Activated gamma-delta T cell treated with Interleukin-2 at 50 U/mL for 16 hours (primary cell): ENCODE results near the gene PLXNA2.

Experiments used
- DNase-seq: peaks from one replicate; pipeline ENCODE4 v3.0.0-alpha.2; 2020

Gene PLXNA2

DNA sequence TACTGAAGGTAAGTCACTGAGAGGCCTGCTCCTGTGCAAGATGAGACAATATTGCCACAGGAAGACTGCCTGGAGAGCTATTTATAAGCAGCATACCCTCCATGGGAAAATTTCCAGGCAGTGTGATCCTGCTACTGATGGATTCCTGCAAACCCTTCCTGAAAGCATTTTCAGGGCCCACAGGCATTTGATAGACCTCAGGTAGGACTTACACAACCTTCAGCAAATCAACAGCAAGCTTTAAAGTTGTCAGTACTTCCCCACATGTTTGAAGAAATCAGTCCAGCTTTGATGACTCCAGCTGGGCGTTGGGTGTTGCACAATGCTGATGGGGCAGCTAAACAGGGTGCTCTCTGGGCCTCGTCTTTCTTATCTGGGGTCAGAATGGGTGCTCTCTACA is 108.8 kb downstream of the PLXNA2 start:
- DNase-seq: no peak

DNA sequence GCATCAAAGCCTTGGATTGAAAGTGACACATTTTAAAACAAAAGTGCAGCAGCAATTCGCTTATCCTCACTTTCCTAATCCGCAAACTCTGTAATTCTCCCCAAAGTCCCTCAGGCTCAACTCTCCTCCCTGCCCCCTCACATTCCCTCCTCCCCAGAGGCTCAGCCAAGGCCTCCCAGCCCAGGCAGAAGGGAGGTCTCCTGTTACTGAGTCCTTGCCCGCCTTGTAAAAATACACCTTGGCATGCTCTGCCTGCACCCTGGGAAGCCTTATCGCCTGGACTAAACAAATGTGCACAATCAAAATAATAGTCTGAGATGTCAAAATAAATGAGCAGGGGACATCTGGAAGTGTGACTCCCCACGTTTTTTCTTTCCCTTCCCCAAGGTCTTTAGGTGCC is 109.7 kb downstream of the PLXNA2 start:
- DNase-seq: no peak

DNA sequence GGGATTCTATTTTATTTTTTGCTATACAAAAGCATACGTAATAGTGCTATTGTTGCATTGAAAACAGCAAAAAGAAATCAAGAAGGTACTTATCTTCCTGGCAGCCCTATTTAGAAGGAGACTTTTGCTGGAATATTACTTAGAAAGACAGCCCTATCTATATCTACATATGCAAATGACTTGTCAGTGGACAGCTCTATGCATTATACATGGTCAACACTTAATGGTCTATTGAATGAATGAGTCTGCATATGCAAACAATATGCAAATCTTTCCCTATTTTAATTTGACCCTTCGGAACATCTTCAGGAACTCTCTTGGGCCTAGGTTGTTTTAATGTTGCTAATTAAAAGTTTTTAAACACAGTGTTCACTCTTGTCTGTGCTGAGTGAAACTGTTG is 110.8 kb downstream of the PLXNA2 start:
- no peak for DNase-seq

DNA sequence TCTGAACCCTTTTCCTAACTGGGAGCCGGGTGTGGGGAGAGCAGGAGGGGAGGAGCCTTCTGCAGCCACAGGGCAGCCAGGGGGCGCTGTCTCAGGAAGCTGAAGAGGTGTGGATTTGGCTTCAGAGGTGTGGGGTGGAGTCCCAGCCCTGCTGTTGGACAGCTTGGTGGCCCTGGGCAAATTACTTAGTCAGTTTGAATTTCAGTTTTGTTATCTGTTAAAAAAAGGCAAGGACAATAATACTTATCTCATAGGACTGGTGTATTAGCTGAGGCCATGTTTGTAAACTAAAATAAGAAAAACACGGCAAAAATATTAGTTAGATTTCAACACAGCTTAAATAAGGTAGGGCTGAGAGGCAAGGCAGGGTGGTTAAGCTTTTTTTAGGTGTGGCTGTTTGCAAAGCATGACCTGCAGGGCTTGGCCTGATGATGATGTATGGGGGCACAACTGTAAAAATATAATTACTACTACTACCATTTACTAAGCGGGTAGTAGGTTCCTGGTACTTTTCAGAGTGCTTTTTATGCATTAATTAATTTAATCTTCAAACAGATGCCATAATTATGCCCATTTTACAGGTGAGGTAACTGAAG is 111.8 kb downstream of the PLXNA2 start:
- DNase-seq: peak; percentile 44

DNA sequence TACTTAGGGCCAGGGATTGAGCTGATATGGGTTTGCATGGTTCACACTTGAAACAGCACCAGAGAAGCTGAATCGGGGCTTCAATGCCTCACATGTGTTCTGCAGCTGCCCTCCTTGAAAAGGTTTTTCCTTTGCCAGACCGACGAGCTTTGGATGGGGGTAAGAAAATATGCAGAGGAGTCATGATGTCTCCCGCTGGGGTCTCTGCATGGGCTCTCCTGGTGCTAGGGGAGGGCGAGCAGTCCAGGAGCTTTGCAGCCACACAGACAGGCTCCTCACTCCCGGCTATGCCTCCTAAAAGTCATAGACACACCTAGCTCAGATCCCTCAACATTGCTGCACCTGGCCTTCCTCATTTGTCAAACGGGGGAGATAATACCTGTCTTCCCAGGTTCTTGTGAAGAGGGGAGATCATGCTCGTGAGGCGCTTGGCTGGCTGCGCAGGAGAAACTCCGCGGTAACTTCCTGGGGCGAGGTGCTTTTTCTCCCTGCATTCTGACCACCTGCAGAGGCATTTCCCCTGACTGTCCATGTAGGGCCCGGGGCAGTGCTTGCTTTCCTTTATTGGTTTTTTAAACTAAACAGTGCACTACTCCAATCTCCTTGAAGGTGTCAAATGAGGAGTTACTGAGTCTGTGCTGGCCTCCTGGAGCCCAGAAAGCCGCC is 112.4 kb downstream of the PLXNA2 start:
- no peak for DNase-seq

DNA sequence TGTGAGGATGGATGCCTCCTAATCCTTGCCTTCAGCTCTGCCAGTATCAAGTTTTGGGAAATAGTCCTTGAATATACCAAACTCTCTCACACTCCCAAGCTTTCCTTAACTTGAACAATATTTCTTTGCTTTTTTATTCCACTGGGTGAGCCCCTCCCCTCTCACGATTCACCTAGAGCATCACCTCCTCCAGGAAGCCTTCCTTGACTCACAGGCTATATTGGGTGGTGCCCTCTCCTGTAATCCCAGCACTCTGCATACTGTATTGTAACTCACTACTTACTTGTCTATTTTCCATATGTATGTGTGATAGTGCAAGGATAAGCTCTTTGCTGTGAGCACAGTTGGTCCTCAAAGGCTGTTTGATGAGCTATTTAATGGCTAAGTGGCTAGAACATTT is 114.7 kb downstream of the PLXNA2 start:
- DNase-seq: no peak

DNA sequence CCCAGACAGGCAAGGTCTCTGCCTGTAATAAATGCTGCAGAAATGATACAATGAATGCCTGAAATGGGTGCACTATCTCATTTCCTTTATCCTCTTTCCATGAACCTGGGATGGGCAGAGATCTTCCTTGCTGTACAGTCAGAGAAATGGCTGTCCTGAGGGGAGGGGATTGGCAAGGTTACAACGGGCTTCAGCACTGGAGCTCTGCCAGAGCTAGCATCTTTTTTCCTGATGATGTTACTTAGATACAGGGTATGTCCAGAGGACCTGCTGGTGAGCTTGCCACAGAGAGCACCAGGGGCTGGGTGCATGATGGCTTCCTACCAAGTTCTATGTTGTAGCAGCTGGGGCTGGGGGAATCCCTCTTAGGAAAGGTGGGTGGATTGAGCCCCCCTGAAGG is 115.1 kb downstream of the PLXNA2 start:
- no peak for DNase-seq

DNA sequence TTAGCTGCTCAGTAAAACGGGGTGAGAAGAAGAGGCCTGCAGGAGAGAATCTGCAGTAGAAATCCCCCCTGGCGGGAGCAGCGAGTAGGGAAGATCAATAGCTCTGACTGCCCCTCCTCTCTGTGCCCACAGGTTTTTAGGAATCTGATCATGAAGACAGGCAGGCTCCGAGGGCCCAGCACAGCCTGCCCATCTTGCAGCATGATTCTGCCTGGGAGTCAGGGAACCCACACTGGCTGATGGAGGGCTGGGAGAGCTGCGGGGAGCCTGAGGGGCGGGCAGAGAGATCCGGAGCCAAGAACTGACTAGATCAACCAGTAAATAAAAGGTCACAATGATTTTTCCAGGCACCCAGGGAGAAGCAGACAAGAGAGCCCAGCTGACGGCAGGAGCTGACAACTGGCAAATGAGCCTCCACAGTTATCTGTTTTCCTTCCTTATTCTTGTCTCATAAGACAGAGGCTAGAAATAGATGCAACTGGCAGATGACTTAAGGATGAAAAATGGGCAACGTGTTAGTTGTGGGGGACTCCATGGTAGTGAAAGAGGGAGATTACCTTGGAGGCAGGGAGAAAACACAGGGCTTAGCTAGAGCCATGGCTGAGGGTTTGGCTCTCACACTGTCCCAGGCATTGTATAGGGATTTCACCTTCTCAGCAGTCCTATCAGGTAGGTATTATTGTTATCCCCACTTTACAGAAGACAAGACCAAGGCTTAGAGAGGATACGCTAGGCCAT is 116.2 kb downstream of the PLXNA2 start:
- DNase-seq: no peak

DNA sequence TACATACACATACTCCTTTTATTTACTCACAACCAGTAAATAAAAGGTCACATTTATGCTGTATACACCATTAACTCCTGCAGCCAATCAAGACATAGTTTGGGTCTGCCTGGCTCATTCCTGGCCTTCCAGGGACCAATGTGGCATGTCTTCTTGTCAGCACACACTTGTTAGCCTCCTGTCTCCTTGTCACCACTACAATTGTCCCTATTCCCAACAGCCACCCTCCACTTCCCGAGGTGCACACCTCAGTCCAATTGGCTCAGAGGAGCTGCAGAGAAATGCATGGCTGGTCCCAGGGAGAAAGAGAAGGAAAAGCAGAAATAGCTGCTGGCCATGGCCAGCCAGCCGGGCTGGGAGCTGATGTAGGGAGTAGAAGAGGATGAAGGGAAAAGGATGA is 116.9 kb downstream of the PLXNA2 start:
- DNase-seq: no peak

DNA sequence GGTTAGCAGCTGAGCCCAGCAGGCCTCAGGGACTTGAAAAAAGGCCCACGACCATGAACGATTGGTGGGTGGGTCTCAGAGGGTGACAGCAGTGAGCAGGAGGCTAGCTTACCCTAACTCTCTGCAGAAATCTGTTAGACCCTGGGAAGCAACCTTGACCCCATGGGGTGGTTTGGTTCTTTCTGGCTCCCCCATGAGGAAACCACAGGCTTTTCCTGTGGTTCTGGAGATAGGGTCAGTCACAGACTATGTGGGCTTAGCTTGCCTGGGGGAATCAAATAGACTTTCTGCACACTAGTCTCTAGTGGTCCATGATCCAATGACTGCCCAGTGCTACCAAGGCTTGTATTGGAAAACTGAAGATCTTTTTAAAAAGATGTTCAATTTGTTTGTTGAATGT is 118.1 kb downstream of the PLXNA2 start:
- no peak for DNase-seq

DNA sequence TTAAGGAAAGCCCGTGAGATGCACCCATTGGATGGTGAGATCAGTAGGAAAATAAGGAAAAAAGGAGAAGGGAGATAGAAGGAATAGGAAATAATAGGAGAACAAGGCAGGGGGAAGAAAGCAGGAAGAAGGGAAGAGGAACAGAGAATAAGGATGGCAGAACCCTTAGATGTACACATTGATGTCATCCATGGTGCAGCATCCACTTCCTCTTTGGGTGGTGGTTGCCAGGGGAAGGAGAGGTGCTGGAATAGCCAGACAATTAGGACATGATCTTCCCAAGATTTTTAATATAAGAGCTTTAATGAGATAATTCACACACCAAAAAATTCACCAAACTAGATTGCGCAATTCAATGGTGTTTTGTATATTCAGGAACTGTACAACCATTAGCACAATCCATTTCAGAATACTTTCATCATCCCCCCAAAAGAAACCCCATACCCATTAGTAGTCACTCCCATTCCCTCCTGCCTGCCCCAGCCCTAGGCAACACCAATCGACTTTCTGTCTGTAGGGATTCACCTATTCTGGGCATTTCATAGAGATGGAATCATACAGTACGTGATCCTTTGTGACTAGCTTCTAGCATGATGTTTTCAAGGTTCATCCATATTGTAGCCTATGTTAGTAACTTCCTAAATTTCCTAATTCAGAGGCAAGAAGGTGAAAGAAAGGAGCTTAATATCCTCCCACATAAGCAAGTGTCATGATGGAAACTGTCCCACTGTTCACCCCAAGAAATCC is 121.4 kb downstream of the PLXNA2 start:
- DNase-seq: no peak

DNA sequence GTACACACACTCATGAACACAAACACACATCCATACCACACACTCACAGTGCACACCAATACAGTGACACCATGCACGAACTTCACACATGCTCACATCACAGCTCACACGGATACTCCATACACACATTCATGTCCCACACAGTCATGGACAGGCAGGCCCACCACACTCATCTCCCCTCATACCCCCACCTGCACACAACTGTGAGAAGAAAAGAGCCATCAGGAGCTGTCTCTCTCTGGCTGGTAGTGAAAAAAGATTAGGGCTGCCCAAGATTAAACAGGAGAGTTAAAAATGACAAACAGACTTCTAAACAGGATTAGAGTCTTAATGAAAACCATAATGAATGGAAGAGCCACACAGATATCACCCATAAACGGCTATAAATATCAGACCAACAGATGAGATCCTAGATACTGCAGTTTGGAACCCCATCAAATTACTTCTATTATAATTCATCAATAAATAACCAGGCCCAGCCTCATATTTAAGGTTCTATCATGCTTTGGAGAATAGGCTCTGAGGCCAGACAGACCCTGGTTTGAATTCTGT is 122.3 kb downstream of the PLXNA2 start:
- no peak for DNase-seq

DNA sequence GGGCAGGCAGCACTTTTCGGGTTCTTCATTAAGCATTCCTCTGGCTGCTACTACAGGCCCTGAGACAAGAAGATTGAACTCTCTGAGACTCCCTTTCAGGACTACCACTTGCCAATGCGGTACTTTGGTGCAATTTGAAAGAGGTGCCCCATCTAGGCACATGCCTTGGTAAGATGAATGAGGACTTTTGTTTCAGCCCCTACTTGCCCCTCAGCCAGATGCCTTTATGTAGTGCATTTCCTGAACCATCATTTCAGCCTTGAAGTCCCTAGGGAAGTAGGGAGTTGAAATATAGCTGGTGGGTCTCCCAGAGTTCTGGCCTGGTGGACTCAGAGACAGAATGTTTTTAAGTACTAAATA is 123.8 kb downstream of the PLXNA2 start:
- no peak for DNase-seq

DNA sequence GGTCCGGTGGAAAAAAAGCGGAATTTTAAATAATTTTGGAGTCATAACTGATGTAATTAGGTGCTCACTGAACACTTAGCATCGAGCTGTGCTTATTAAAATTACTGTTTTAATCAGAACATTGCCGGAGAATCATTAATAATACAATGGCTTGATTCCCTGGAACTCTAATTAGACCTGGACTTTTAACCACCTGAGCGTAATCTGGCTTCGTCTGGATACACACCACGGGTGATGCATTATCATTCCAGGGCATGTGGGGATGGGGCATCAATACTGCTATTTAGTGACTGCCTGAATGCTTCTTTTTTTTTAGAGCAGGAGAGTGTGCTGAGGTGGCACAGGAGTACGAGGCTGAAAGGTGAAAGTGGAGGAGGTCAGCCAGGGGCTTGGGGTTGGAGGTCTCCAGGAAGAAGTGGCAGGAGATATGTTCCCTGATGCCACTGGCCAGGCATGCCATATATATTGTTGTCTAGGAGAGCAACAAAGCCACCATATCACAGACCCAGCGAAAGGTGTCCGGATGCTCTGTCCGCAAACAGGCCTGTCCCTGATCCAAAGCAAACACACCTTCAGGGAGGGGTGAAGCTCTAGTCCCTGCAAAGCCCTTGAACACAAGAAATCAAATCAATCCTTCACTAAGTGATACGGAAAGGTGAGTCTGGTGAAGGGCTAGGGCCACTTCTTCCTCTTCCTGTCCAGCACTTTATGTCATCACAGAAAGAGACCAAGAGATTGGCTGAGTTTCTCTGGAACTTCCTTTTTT is 125.2 kb downstream of the PLXNA2 start:
- DNase-seq: no peak

DNA sequence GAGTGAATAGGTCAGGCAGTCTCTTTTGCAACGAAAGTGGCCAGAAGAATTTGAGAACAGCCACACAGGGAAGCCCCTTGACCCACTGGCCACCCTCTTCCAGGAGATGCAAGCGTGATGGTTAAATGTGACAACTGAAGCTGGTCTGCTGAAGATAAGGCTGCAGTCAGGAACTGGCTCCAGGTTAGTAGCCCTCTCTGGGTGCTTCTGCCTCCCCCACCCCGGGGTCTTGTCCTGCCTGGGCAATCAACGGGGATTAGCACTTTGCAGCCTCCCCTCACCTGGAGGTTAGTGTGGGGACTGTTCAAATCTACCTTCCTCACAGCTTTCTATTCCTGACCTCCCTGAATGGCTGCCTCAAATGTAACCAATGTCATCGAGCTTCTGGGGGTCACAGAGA is 125.9 kb downstream of the PLXNA2 start:
- DNase-seq: no peak

DNA sequence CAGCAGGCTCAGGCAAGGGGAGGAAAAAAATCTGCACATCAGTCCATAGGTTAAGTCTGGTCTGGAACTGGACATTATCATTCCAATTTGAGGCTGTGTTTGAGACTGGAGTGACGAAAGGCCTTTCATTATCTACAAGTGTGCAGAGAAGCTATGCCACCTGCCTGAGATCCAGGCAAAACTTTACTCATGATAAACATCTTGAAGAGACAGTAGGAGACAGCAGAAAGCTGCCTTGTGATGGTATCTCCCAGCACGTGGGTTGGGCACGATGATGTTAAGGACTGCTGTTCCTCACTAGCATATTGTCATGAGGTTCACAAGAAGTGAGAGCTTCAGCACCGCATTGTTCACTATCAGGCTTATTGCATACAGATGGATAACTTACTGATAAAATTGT is 126.4 kb downstream of the PLXNA2 start:
- no peak for DNase-seq

DNA sequence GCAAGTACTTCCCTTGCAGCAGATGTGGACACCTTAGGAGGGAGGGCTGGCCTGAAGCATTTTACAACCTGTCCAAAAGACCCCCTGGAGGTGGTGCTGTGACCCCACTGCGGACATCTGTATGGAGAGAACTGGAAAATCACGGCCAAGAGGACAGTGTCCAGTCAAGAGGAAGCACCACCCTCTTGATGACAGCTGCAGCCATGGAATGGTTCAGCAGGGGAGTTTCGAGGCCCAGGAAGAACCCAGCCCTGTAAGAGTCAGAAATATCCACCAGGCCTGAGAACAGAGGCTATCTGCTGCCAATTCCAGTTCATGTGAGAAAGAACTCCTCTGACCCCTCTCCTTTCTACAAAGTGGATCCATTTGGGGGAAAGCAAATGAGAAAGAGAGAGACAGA is 126.8 kb downstream of the PLXNA2 start:
- DNase-seq: no peak

DNA sequence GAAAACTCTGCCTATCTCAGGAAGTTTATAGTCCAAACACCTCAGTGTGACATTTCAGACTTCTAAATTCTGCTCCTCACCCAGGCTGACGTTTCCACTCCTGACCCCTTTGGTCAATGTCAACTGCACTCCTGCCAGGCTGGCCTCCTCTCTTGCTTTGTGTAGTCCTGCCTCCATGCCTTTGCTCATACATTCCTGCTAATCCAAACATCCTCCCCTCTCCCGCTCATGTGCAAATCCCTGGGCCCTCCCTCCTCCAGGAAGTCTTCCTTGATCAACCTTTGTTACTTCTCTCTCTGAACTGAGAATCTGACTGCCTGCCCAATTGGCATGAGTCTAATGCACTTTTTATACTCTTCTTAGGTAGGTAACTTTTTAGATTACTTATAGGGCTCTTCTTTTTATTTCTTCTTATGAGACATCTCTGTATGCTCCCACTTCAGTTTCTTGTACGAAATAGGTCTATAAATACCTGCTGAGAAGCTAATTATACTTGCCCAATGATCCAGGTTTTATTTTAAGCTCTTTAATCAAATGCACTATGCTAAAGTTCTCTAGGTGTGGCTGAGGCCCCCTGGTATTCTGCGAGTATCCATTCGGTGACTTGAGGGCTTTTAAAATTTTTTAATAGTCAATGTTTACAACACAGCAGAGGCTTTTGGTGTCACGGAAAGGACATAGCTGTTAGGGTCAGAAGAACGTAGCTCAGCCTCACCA is 128.1 kb downstream of the PLXNA2 start:
- DNase-seq: no peak

DNA sequence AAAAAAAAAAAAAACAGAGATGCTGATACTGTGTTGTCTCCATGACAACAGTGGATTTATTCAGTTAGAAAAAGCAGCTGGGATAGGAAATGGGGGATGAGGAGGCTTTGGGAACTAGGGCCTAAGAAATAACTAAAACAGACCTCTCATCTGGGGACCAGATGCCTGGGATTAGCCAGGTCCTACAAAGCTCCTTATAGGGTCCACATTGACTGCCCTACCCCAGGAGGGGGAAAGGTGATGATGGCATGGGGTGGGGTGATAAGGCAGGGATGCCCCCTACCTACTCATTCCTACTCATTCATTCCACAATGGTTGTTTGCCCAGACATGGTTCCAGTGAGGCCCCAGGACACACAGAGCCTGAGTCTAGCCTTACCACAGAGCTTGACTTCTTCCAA is 131.2 kb downstream of the PLXNA2 start:
- no peak for DNase-seq

DNA sequence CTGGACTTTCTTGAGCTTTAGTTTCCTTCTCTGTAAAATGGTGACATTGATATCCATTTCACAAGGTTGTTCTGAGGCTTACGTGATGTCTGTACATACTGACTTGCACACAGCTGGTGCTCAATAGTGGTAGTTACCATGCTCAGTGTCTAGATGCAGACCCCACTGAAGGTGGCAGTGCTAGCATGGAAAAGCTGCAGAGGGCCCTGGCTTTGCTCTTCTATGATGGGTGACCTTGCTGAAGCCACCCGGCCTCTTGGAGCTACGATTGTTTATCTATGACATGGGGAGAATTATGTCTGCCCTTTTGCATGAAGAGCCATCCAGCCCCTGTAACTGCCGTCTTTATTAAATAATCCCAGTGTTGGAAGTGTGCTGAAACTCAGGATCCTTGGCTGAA is 131.8 kb downstream of the PLXNA2 start:
- DNase-seq: no peak

DNA sequence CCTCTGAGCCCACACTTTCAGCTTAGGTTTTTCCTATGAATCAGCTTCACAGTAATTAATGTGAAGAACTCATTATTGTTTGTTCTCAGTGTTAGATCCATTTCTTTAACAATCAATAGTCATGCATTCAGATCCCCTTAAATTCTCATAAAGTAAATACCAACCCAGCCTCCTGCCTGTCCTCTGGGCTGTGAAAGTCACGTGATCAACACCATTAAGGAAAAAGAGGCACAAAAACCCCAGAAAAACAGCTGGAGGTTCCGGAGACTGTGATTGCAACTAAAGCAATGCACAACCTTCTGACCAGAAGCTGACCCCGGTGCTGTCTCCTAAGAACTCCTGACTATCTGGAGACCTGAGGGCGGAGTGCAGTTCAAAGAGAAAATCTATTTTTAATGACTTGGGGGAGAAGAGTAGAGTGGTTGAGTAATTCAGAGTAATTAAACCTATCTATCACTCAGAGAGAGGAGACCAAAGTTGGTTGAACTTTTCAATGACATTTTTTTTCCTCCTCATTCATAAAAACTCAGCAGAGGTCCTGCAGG is 132.5 kb downstream of the PLXNA2 start:
- no peak for DNase-seq

DNA sequence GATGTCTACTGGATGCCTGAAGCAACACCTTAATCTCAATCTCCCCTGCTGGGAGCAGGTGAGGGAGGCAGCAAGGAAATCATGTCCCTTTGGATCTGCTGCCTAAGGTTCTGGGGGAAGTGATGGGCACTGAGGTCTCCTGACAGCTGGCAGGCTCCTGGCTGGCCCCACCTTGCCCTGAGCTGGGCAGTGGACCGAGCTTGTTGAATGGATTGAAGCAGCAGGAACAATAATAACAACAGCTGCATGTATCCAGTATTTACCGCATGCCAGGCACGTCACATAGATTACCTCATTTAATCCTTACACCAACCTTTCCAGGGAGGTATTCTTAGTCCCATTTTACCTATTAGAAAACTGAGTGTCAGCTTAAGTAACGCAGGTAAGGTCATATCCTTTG is 133.9 kb downstream of the PLXNA2 start:
- no peak for DNase-seq
